GM12872 (cell line): ENCODE measurements around the gene ESYT1.
A peak's percentile ranks its signal among the peaks of the same experiment; 100 is the strongest.

Source experiments
- TF ChIP-seq, protein P1 (sequence below): IDR thresholded peaks from 3 replicates; pipeline ENCODE4 v1.5.1; 2011; ENCODE audit warnings: low read depth, mild to moderate bottlenecking, low read length, moderate library complexity; ENCODE audit not compliant: insufficient read depth

The ESYT1 gene

DNA sequence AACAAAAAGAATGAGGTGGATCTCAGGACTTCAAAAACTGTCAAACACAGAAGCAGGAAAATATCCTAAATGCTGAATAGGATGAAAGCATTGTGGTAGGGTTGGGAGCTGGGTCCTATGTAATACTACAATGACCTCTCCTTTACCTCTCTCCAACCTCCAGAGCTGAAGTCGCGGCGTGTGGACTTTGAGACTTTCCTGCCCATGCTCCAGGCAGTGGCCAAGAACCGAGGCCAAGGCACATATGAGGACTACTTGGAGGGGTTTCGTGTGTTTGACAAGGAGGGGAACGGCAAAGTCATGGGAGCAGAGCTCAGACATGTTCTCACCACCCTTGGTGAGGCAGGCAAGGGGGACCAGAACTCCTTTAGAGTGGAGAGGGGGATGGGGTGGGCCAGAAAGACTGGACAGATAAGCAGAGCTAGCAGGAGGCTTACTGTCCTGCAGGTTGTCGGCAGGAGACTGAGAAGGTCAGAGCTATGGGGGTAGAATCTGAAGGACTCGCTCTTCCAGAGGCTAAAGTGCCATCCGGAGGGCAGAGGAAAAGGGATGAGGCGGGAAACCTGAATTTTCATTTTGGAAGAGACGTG, 27.3 kb downstream of the ESYT1 start:
- TF ChIP-seq, protein P1, sequence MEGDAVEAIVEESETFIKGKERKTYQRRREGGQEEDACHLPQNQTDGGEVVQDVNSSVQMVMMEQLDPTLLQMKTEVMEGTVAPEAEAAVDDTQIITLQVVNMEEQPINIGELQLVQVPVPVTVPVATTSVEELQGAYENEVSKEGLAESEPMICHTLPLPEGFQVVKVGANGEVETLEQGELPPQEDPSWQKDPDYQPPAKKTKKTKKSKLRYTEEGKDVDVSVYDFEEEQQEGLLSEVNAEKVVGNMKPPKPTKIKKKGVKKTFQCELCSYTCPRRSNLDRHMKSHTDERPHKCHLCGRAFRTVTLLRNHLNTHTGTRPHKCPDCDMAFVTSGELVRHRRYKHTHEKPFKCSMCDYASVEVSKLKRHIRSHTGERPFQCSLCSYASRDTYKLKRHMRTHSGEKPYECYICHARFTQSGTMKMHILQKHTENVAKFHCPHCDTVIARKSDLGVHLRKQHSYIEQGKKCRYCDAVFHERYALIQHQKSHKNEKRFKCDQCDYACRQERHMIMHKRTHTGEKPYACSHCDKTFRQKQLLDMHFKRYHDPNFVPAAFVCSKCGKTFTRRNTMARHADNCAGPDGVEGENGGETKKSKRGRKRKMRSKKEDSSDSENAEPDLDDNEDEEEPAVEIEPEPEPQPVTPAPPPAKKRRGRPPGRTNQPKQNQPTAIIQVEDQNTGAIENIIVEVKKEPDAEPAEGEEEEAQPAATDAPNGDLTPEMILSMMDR = no peak

DNA sequence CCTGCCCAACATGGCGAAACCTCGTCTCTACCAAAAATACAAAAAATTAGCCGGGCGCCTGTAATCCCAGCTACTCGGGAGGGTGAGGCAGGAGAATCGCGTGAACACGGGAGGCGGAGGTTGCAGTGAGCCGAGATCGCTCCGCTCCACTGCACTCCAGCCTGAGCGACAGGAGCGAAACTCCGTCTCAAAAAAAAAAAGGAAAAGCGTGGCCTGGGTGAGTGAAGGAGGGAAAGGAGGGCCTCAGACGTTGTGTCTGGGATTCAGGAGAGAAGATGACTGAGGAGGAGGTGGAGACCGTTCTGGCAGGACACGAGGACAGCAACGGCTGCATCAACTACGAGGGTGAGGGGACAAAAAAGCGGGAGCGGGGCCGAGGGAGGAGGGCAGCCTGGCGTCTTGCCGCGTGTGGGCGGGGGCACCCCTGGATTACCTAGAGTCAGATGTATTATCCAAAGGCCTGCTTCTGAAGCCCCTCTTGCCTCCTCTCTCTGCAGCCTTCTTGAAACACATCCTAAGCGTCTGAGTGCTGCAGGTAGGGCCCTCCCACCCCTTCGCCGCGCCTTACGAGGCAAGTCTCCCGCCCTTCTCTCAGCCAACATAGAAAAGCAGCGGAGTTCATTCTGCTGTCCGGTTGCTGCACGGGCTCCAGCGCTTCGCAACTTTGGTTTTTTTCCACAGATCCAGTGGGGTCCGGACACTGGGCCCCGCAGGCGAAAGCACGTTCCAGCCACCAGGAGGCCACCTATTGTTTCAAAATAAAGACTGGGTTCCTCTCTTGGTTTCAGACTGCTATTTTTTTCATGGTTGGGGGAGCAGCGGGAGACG, 29.3 kb downstream of the ESYT1 start:
- TF ChIP-seq, protein P1 = peak; percentile 60

DNA sequence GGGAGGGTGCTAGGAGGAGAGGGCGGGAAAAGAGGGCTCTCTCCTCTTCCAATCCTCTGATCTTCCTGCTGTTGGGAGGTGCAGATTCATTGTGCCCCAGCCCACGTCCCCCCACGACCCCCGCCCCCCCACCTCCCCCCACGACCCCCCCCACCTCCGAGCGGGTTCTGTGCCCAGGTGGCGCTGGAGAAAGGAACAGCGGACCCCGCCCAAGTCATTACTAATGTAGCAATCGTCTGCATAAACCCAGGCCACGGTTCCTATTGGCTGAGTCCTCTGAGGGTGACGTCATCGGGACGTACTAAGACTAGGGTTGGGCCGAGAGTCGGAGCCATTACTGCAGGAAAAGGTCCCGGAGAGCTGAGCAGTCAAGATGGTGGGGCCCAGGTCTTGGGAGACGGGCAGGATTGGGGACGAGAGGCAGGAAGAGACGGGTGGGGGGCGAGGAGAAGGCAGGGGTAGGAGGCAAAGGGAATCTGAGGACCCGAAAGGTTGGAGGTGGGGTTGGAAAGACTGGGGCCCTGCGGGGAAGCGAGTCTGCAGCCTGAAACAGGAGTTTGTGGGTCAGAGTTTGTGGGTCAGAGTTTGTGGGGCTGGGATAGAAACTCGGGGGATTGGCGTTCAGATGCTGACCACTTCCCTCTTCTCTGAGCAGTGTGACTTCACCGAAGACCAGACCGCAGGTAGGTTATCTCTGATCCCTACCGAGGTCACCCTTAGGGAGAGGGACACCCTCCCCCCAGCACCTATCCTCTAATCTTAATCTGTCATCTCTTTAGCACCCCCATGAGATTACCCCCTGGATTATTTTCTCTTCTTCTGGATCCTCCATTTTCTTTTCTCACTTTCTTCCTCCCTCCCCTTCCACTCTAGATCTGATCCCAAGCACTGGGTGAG, 30.2 kb downstream of the ESYT1 start, which contains the start of gene MYL6:
TSS of gene MYL6 (plus strand) at position 331 of the 897 bp plus-strand sequence. CDS start at position 374, 43 bp downstream.
- TF ChIP-seq, protein P1 = no peak

DNA sequence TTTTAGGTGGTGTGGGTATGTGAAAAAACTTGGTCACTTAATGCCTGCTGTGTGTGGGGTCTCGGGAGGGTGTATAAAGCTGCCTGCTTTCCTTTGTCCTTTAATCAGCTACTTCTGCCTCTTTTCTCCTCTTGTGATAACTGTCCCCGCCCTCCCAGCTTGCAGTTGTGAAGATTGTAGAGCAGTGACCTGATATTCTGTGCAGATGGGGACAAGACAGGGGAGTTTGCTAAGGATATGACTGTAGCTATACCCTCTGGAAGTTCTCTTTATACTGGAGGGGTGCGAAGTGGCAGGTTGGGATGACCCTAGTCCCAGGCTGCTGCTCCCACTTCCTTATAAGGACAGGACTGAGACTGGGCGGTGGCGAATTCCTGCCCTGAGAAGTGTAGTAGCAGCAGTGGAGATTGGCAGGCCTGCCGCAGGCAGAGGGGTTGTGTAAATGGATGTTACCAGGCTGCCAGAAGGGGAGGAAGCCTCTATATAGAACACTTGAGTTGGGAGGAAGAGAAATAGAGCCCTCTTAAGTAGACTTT, 30.9 kb downstream of the ESYT1 start:
- TF ChIP-seq, protein P1 = no peak

DNA sequence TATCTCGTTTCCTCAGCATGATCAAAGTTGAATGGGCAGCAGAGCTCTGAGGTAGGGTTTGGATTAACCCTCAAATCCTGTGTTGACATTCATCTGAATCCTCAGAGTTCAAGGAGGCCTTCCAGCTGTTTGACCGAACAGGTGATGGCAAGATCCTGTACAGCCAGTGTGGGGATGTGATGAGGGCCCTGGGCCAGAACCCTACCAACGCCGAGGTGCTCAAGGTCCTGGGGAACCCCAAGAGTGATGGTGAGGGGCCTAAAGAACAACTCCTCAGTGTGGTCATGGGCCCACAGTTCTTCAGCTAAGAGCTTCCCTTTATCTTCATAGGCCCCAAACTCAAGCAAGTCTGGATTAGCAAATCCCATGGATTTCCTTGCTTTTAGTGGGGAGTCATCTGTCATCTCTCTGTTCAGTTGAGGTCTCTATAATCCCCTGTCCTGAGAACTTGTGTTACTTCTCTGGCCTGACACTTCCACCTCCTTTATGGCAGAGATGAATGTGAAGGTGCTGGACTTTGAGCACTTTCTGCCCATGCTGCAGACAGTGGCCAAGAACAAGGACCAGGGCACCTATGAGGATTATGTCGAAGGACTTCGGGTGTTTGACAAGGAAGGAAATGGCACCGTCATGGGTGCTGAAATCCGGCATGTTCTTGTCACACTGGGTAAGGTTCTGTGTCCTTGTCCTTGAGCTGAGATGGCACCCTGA, 31.6 kb downstream of the ESYT1 start:
- TF ChIP-seq, protein P1 = no peak

DNA sequence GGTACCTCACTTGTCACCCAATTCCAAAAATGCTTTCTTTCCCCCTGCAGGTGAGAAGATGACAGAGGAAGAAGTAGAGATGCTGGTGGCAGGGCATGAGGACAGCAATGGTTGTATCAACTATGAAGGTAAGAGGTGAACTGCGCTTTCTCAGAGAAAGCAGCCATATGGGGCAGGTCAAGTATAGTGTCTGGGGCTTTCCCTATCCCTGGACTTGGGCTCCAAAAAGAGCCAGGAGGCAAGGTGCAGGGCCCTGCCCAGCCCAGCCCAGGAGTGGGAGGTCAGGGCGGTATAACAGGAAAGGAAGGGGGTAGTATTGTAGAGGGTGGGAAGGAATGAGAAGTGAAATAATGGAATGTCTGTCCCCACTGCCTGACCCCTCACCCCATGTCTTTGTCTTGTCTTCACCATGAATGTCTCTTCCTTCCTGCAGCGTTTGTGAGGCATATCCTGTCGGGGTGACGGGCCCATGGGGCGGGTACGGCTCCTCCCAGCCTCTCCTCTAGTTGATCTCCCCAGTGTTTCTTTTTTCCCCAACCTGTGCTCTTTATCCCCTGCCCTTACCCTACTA, 32.2 kb downstream of the ESYT1 start:
- TF ChIP-seq, protein P1 = no peak
